Kidney capillary endothelial cell (primary cell): ENCODE results near the gene IFRD2.
"Not testable (repeated sequence)": the region's sequence is repeated elsewhere in the genome, so short reads cannot be mapped to it uniquely, and the experiment has no call there.

Source experiments
- DNase-seq: peaks from one replicate; pipeline ENCODE4 v3.0.0-alpha.2; 2018; ENCODE audit warnings: low spot score

The IFRD2 gene

GRCh38 chr3:50324351-50325112 is 32.3 kb upstream of the IFRD2 start:
- peak; percentile 88 for DNase-seq

GRCh38 chr3:50323614-50324199 is 31.5 kb upstream of the IFRD2 start:
- DNase-seq, result peak; percentile 90

GRCh38 chr3:50323092-50323600 is 30.9 kb upstream of the IFRD2 start:
- DNase-seq, result peak; percentile 96

- DNase-seq, result peak; percentile 69
Measured at GRCh38 chr3:50322386-50323091, 30.3 kb upstream of the IFRD2 start, which contains the start of gene HYAL2. HYAL2 (minus strand) TSS chr3:50322745; CDS start chr3:50320489, 2,256 bp downstream.

GRCh38 chr3:50322115-50322385 is 29.8 kb upstream of the IFRD2 start:
- DNase-seq, result no peak

- DNase-seq, result peak; percentile 75
Measured at GRCh38 chr3:50321336-50322114, 29.3 kb upstream of the IFRD2 start.

- DNase-seq, result no peak
Measured at GRCh38 chr3:50320853-50321335, 28.7 kb upstream of the IFRD2 start.

- DNase-seq, result no peak
Measured at GRCh38 chr3:50319894-50320625, 27.8 kb upstream of the IFRD2 start.

GRCh38 chr3:50319181-50319893 is 27.1 kb upstream of the IFRD2 start:
- no peak for DNase-seq

GRCh38 chr3:50318615-50319014 is 26.4 kb upstream of the IFRD2 start:
- no peak for DNase-seq

GRCh38 chr3:50318163-50318562 is 25.9 kb upstream of the IFRD2 start:
- DNase-seq, result no peak

- DNase-seq, result no peak
Measured at GRCh38 chr3:50317300-50317699, 25.1 kb upstream of the IFRD2 start.

- no peak for DNase-seq
Measured at GRCh38 chr3:50316657-50317242, 24.5 kb upstream of the IFRD2 start.

GRCh38 chr3:50314816-50315215 is 22.6 kb upstream of the IFRD2 start:
- no peak for DNase-seq

GRCh38 chr3:50314342-50314741 is 22.1 kb upstream of the IFRD2 start:
- DNase-seq, result no peak

- not testable (repeated sequence) for DNase-seq
Measured at GRCh38 chr3:50312041-50312440, 19.8 kb upstream of the IFRD2 start.

- no peak for DNase-seq
Measured at GRCh38 chr3:50304601-50305000, 12.4 kb upstream of the IFRD2 start.

GRCh38 chr3:50303013-50303815 is 11.0 kb upstream of the IFRD2 start, which contains the start of gene HYAL1:
HYAL1 (minus strand) TSS chr3:50303574; CDS start chr3:50302956, 618 bp downstream.
- no peak for DNase-seq
